ENCODE measurements around the gene TENM4.

Gene TENM4

DNA sequence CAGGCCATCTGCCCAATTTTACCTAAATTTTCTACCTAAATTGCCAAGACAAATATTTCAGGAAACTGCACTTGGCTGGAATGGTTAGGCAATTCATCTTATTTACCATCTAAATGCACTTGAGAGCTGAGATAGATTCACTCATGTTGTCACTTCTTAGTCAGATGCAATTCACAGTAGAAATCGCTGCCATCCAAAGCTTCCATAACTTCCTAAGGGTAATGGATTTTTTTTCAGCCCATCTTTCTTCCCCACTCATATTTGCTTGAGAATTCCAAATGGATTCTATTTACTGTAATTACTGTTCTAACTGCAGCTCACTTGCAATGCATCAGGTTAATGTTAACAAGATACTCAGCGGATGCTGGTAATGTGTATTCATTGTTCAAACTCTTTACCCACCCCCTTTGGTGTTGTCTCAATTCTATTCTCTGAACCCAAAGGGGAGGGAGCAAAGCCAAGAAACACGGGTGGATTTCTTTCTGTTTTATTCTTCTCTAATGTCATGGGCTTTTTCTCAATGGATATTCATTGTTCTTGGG is 96.0 kb downstream of the TENM4 start:
- no peak for DNase-seq (ENCODE audit: low read depth)

DNA sequence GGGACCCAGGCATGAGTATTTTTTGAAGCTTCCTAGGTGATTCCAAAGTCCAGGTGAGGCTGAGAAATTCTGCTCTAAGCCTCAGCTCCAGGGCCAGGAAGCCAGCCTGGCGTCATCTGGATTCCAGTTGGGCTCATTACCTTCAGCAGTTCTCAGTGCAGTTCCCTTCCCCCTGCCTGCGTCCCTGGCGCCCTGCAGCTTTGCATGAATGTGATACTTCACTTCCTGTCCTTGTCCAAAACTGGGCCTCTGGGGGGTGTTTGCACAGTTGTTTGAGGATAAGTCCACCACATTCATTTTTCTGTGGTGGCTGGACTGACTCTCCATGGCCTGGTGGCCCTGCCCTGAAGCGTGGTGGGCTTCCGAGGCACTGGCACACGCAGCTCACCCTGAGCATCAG is 98.1 kb downstream of the TENM4 start:
- no peak for DNase-seq (ENCODE audit: low read depth)

DNA sequence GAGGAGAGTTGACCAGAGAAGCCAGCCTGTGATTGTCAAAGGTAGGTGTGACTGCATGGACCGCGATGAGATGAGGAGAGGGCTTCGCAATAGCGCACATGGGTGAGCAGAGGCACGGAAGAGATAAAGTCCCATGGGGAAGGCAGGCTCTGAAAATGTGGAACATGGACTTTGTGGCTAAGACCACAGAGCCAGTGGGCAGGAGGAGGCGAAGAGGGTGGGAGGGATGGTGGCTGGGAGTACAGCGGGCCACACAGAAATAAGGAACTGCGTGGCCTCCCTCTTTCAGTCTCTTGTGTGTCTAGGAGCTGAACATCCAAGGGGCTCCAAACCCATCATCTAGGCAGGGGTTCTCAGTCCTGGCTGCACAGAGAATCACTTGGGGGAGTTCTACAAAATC is 98.6 kb downstream of the TENM4 start:
- DNase-seq (ENCODE audit: low read depth), result no peak

- no peak for DNase-seq (ENCODE audit: low read depth)
Observed at GRCh38 chr11:79340535-79340934, 100.3 kb downstream of the TENM4 start.

- DNase-seq (ENCODE audit: low read depth), result no peak
Observed at GRCh38 chr11:79336797-79337517, 103.9 kb downstream of the TENM4 start.

- DNase-seq (ENCODE audit: low read depth), result no peak
Observed at GRCh38 chr11:79335681-79336080, 105.1 kb downstream of the TENM4 start.

DNA sequence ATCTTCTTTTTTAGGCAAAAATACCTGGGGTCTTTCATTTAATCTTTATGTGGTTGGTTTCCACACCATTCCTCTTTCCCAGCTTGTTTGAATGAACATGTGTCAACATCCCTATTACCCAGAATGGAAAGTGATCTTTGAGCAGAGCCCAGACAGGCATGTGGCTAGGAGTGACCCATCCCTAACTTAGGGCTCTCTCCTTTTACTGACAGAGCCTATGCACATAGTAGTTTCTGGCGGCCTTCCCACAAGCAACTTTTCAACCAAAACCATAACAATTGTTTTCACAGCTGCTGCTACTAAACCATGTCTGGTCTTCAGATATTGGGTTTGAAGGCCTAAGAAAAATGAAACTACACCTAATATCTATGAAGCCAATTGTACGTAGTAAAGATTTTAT is 107.5 kb downstream of the TENM4 start:
- DNase-seq (ENCODE audit: low read depth), result no peak

GRCh38 chr11:79332017-79332416 is 108.8 kb downstream of the TENM4 start:
- DNase-seq (ENCODE audit: low read depth), result no peak

- DNase-seq (ENCODE audit: low read depth), result no peak
Observed at GRCh38 chr11:79331203-79331901, 109.5 kb downstream of the TENM4 start.

DNA sequence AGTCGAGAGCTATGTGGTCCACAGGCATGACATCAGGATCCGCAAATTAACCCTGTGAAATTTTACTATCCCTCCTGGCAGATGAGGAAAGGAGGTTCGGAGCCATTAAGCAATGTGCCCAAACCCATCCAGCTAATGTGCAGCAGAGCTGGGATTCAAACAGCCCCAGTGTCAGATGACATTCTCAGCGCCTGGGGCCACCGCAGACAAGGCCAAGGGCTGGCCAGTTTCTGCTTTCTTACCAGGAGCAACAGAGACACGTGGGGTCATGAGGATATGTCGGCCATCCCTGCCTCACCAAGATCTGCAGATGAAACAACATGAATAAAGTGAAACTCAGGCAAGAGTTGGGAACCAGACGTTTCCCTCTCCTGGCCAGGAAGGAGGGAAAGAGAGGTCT is 110.2 kb downstream of the TENM4 start:
- no peak for DNase-seq (ENCODE audit: low read depth)

- no peak for DNase-seq (ENCODE audit: low read depth)
Observed at GRCh38 chr11:79329561-79329960, 111.3 kb downstream of the TENM4 start.

DNA sequence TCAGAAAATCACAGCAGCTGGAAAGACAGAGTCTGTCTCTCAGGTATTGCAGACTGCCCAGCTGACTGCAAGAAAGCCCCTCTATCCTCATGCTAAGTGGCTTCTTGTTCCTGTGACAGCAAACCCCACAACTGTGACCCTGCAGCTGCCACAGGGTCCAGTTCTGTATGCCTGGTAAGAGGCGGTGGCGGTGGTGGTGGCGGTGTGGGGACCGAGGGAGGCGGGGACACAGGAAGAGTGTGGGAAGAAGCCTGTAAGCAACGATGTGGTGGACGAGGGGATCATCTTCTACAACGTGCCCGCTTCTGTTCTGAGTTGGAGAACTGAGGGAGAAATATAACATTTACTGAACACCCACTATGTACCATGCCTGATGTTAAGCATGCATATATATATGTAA is 112.4 kb downstream of the TENM4 start:
- no peak for DNase-seq (ENCODE audit: low read depth)

GRCh38 chr11:79325851-79326250 is 115.0 kb downstream of the TENM4 start:
- DNase-seq (ENCODE audit: low read depth), result no peak

GRCh38 chr11:79321263-79321662 is 119.6 kb downstream of the TENM4 start:
- no peak for DNase-seq (ENCODE audit: low read depth)

DNA sequence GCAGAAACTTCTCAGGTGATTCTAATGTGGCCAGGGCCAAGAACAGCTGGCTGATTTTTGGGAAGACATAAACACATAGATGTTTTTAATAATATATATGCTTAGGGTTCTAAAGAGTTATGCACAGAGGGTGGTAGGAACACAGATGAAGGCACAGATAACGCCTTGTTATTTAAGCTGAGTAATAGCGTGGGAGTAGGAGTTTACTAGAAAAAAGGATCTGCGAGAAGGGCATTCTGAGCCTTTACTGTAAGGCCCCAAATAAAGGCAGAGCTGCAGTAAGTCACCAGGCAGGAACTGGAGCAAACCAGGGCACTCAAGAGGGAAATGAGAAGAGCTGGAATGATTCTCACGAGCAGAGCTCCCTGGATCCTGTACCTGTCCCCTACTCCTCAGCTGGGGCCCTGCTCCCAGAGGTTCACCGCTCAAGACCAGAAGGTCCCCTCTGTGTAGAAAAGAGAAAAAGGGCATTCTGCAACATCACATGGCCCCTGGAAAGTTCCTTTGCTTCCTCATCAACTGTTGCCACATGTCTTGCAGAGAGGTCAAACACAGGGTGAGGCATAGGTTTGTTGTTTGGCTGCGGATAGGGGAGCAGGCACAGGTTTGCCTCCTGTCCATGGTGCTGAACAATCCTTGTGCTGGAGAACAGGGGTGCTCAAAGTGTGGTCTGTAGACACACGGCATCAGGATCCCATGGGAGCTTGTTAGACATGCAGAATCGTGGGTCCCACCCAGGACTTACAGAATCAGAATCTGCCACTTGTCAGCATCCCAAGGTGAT is 125.7 kb downstream of the TENM4 start:
- DNase-seq (ENCODE audit: low read depth), result no peak

DNA sequence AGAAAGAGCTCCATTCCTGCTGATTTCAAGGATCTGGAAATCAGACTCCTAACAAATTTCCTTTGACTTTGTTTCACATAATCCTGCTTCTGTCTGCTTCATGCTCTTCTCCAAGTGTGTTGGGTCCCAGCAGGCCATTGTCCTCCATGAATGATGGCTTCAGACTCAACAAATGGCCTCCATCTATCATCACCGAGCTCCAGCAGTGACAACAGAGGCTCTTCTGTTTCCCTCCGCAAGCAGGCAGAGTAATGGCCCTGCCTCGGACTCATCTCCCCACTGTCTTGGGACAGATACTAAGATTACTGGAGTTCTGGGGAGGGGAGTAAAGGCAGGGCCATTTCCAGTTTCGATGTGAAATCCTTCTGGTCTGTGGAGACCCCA is 127.3 kb downstream of the TENM4 start:
- DNase-seq (ENCODE audit: low read depth), result no peak

- no peak for DNase-seq (ENCODE audit: low read depth)
Observed at GRCh38 chr11:79312617-79313529, 128.0 kb downstream of the TENM4 start.

DNA sequence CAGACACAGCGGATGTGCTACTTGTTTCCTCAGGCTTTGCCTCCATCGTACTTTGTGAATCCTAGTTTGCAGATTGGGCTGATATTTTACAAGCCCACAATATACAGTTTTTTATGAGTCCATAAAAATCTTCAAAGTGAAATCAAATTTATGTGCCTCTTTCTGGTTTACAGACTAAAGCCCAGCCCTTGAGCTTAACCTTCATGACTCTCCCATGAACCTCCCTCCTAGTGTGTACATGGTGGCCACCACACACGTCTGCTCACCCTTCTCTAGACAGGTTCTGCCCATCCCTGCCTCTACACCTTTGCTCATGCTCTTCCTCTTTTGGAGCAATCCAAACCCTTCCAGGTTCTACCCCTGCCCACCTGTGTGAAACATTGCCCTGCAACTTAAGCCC is 129.4 kb downstream of the TENM4 start:
- DNase-seq (ENCODE audit: low read depth), result no peak

- DNase-seq (ENCODE audit: low read depth), result no peak
Observed at GRCh38 chr11:79309407-79309806, 131.4 kb downstream of the TENM4 start.

DNA sequence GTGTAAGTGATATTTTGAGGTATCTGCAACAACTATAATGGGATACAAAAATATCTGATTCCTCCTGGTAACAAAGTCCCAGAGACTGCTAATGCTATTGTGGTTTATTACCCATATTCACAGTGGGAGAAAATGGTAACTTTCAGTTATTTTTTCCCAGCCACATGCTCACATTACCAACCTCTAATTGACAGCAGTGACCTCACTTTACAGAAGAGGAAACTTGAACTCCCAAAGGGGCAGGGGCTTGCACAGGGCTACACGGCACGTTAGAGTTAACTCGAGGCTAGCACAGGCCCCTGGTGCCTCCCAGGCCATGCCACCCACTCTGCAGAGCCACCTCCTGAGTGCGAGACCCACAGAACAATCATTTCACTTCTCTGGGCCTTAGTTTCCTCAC is 132.4 kb downstream of the TENM4 start:
- DNase-seq (ENCODE audit: low read depth), result no peak

DNA sequence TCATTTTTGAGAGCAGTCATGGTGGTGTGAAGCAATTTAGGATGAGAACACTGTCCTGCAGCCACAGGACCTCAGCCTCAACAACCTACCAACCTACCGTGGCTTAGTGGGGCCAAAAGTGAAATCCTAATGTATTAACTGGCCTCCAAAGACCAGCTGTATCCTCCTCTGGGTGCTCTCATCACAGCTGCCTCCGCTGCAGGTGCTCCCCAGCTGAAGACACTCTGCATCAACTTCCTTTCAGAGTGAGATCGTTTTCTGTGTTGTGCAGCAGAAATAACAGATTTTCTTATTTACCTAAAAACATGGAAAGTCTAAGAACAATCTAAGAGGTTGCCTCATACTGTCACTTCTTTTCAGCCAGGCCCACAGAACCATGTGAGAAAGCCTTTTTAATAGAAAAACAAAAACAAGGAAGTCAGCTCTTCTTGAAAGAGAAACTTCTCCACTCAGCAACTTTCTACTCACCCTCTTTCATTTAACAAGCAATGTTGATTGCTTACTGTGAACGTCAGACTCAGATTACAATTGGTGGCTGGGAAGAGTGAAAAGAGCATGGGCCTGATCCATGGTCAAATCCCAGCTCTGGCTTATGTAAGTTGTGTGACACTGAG is 136.1 kb downstream of the TENM4 start:
- no peak for DNase-seq (ENCODE audit: low read depth)
